Parathyroid adenoma (tissue), 2 donors: ENCODE data around the gene MARCHF2.
A peak's percentile ranks its signal among the peaks of the same experiment; 100 is the strongest.
"Not testable (repeated sequence)": the region's sequence is repeated elsewhere in the genome, so short reads cannot be mapped to it uniquely, and the experiment has no call there.

Experiments used
- H2AFZ ChIP-seq: fragments of 300-600 bp; sonication (generic); one replicate; pipeline ENCODE4 v1.7.0; 2017; ENCODE audit warnings: antibody characterized with exemption, mild to moderate bottlenecking
- H3K27ac ChIP-seq: fragments of 300-600 bp; sonication (generic); one replicate; pipeline ENCODE4 v1.7.0; 2017
- H3K27me3 ChIP-seq: fragments of 300-600 bp; sonication (generic); one replicate; pipeline ENCODE4 v1.7.0; 2017; ENCODE audit warnings: low read length; ENCODE audit not compliant: control insufficient read depth, insufficient read depth
- H3K36me3 ChIP-seq: fragments of 300-600 bp; sonication (generic); one replicate; pipeline ENCODE4 v1.7.0; 2017; ENCODE audit warnings: low read length; ENCODE audit not compliant: control insufficient read depth, insufficient read depth
- H3K4me1 ChIP-seq: fragments of 300-600 bp; sonication (generic); one replicate; pipeline ENCODE4 v1.7.0; 2017; ENCODE audit warnings: control low read depth
- H3K4me2 ChIP-seq: fragments of 300-600 bp; sonication (generic); one replicate; pipeline ENCODE4 v1.7.0; 2017; ENCODE audit warnings: low read length
- H3K4me3 ChIP-seq: fragments of 300-600 bp; sonication (generic); one replicate; pipeline ENCODE4 v1.7.0; 2017; ENCODE audit warnings: low read depth, low read length
- H3K79me2 ChIP-seq: fragments of 300-600 bp; sonication (generic); one replicate; pipeline ENCODE4 v1.7.0; 2017; ENCODE audit warnings: control low read depth
- H3K9ac ChIP-seq: fragments of 300-600 bp; sonication (generic); one replicate; pipeline ENCODE4 v1.7.0; 2017; ENCODE audit warnings: mild to moderate bottlenecking
- H3K9me3 ChIP-seq: fragments of 300-600 bp; sonication (generic); one replicate; pipeline ENCODE4 v1.7.0; 2017; ENCODE audit warnings: low read length; ENCODE audit not compliant: control insufficient read depth
- TF ChIP-seq, protein P1 (sequence below): fragments of 300-600 bp; sonication (generic); IDR thresholded peaks from one replicate; pipeline ENCODE4 v1.7.0; 2017; ENCODE audit warnings: antibody characterized with exemption, mild to moderate bottlenecking
- donor health status: primary hyperparathyroidism.

MARCHF2 gene

DNA sequence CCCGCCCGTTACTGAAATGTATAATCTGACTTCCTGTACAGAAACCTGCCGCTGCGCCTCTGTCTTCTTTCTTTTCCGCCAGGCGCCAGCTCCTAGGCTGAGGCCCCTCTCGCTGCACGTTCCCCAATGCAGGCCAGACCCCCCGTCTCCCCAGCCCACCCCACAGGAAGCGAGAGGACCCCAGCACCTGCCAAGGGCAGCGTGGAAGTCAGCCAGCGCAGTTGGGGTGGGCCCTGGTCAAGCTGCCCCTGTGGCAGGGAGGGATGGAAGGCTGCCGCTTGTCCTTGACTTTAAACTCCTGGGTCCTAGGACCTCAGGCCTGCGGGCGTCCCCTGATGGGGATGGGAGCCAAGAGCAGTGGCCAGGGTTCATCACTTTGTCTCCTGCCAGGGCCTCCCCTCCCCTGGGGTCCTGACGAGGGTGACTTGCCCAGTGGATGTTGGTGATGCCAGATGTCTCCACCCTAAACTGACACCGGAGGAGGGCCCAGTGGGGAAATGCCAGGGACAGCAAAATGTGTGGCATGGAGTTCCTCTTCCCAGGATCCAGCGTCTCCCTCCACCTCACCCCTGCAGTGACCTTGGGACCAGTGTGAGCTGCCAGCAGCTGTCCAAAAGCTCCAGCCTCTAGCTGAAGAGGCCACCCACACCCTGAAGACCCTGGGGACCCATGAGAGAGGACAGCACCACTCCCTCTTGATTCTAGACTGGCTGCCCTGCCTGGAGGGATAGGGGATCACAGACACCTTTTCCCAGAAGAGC is 8.5 kb upstream of the MARCHF2 start:
- Histone ChIP-seq H3K4me1 (no peaks in the 10 kb centered on the region), H3K4me3 (no peak overlapping the region), H3K4me2 (no peak overlapping the region), H3K9me3 (no peaks in the 10 kb centered on the region), H3K36me3 (no peaks in the 10 kb centered on the region), H3K27me3 (no peaks in the 10 kb centered on the region), H3K9ac (no peak overlapping the region), H3K27ac (no peak overlapping the region), H3K79me2 (peaks cover 5% of the 10 kb centered on the region), H2AFZ (no peak overlapping the region)
- TF ChIP-seq, protein P1, sequence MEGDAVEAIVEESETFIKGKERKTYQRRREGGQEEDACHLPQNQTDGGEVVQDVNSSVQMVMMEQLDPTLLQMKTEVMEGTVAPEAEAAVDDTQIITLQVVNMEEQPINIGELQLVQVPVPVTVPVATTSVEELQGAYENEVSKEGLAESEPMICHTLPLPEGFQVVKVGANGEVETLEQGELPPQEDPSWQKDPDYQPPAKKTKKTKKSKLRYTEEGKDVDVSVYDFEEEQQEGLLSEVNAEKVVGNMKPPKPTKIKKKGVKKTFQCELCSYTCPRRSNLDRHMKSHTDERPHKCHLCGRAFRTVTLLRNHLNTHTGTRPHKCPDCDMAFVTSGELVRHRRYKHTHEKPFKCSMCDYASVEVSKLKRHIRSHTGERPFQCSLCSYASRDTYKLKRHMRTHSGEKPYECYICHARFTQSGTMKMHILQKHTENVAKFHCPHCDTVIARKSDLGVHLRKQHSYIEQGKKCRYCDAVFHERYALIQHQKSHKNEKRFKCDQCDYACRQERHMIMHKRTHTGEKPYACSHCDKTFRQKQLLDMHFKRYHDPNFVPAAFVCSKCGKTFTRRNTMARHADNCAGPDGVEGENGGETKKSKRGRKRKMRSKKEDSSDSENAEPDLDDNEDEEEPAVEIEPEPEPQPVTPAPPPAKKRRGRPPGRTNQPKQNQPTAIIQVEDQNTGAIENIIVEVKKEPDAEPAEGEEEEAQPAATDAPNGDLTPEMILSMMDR: no peak

DNA sequence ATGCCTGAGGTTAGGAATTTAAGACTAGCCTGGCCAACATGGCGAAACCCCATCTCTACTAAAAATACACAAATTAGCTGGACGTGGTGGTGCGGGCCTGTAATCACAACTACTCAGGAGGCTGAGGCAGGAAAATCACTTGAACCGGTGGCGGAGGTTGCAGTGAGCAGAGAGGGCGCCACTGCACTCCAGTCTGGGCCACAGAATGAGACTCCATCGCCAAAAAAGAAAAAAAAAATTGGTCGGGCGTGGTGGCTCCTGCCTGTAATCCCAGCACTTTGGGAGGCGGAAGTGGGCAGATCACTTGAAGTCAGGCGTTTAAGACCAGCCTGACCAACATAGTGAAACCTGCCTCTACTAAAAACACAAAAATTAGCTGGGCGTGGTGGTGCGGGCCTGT is 2.4 kb upstream of the MARCHF2 start:
- H3K36me3 ChIP-seq, H3K27ac ChIP-seq: not testable (repeated sequence)

DNA sequence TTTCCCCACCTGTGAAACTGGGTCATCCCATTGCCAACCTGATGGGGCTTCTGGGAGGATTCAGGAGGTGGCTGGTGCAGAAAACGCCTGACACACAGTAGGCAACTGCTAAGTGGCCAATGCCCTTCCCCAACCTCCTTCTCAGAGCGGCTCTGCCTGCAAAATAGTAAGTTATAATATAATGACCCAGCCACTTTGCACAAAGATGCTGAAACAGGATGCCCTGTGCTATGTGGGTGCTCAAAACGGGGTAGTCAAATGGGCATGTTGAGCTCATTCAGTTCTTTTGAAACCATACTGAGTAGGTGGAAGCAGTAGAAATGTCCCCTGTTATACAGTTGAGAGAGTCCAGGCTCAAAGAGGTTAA is 507 bp downstream of the MARCHF2 start:
- Histone ChIP-seq H3K4me2 (peak overlapping the region; percentile 99), H3K9me3 (no peaks in the 10 kb centered on the region), H3K9ac (no peak overlapping the region), H3K4me1 (no peaks in the 10 kb centered on the region), H3K36me3 (no peaks in the 10 kb centered on the region), H3K27me3 (no peaks in the 10 kb centered on the region), H3K79me2 (no peaks in the 10 kb centered on the region), H2AFZ (peak overlapping the region; percentile 86), H3K4me3 (peak overlapping the region; percentile 73), H3K27ac (no peak overlapping the region)
- TF ChIP-seq, protein P1: no peak

More for the DNA sequence above, 2.4 kb upstream of the MARCHF2 start:
- not testable (repeated sequence) for H3K9me3 ChIP-seq, H3K9ac ChIP-seq, H3K79me2 ChIP-seq, H3K4me2 ChIP-seq, H3K4me1 ChIP-seq, H2AFZ ChIP-seq, H3K27me3 ChIP-seq, H3K4me3 ChIP-seq

DNA sequence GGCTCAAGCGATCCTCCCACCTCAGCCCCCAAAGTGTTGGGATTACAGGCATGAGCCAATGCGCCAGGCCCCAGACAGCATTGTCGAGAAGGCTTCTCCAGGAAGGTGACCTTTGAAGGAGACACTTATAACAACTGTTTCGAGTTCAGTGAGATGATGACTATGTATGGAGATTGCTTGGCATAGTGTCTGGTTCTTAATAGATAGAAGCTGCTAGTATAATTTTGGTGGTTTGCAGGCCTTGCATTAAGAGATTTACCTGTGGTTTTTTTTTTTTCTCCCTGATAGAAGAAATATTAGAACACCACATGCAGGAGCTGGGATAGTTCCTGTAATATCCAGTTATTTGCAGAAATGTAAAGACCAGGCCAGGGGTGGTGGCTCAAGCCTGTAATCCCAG is 3.7 kb downstream of the MARCHF2 start:
- Histone ChIP-seq H3K27me3 (no peaks in the 10 kb centered on the region), H3K79me2 (no peaks in the 10 kb centered on the region), H3K27ac (no peak overlapping the region), H3K9ac (no peak overlapping the region), H3K4me2 (no peak overlapping the region), H3K4me1 (no peaks in the 10 kb centered on the region), H2AFZ (no peak overlapping the region), H3K4me3 (no peak overlapping the region), H3K36me3 (no peaks in the 10 kb centered on the region), H3K9me3 (no peaks in the 10 kb centered on the region)
- TF ChIP-seq, protein P1: no peak

DNA sequence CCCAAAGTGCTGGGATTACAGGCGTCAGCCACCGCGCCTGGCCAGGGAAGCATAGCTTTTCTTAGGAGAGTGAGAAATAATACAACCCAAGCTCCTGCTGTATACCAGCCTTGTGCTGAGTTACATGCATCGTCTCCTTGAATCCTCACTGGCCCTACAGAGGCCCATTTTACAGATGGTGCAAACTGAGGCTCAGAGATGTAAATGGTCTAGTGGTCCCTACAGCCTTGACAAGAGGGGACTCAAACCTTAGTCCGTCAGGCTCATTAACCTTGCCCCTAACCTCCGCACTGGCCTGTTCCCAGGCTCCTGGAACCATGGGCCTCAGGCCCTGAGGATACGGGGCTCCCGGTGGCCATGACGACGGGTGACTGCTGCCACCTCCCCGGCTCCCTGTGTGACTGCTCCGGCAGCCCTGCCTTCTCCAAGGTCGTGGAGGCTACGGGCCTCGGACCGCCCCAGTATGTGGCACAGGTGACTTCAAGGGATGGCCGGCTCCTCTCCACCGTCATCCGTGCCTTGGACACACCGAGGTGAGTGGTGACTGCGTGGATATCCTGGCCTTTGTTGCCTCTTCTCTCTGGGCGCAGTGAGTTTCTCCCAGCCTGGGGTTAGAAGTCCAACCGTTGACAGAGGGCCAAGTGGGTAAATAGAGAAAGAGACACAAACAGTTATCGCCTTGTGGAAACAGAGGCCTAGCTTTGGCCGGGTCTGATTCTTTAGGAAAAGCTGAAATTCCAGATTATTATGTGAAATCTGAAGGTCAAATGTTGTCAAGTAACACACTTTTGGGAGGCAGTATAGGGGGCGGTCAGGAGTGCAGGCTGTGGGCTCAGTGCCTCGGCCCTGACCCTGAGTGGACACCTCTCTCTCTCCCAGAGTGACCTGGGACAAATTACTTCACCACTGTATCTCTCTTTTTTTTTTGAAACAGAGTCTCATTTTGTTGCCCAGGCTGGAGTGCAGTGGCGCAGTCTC is 8.7 kb downstream of the MARCHF2 start:
- Histone ChIP-seq H3K36me3 (no peaks in the 10 kb centered on the region), H3K4me1 (no peaks in the 10 kb centered on the region), H3K9ac (no peak overlapping the region), H3K27ac (no peak overlapping the region), H3K9me3 (no peaks in the 10 kb centered on the region), H3K4me3 (no peak overlapping the region), H3K27me3 (no peaks in the 10 kb centered on the region), H3K79me2 (no peaks in the 10 kb centered on the region), H3K4me2 (no peak overlapping the region), H2AFZ (no peak overlapping the region)
- TF ChIP-seq, protein P1: no peak
